Muscle of arm (tissue), 12 donors: ENCODE measurements around the gene CPNE1. TPM values are rescaled to one million over a fixed set of nuclear protein-coding genes. Genes with fewer than 3 reads are reported as not detected.
A peak's percentile ranks its signal among the peaks of the same experiment; 100 is the strongest.

ENCODE experiments used
- DNase-seq: peaks from one replicate; pipeline ENCODE4 v3.0.0-alpha.2; 2013
- polyA plus RNA-seq, 12 donors: library from polyadenylated mRNA; unstranded; fragments of 120-200 nt; gene quantifications; one replicate each; pipeline ENCODE4 v1.2.1, GENCODE V29; 2013; ENCODE audit not compliant: insufficient read length in 12 of 12

Gene CPNE1
- polyA plus RNA-seq, 12 donors = 81.7 to 209 (median 124) TPM; not detected in 1

- no peak for DNase-seq
Observed at GRCh38 chr20:35625584-35626385, 38.9 kb downstream of the CPNE1 start.

GRCh38 chr20:35621560-35621946 is 43.1 kb downstream of the CPNE1 start:
- no peak for DNase-seq

GRCh38 chr20:35620818-35621559 is 43.7 kb downstream of the CPNE1 start:
- no peak for DNase-seq

GRCh38 chr20:35619196-35620095 is 45.3 kb downstream of the CPNE1 start:
- DNase-seq = peak; percentile 90

GRCh38 chr20:35618263-35619131 is 46.2 kb downstream of the CPNE1 start:
- DNase-seq = peak; percentile 24

- DNase-seq = peak; percentile 72
Observed at GRCh38 chr20:35617397-35618262, 47.1 kb downstream of the CPNE1 start.

GRCh38 chr20:35616465-35617396 is 48.0 kb downstream of the CPNE1 start:
- DNase-seq = peak; percentile 76

- DNase-seq = peak; percentile 91
Observed at GRCh38 chr20:35615667-35616464, 48.8 kb downstream of the CPNE1 start, which contains the start of gene SPAG4. Gene SPAG4 (plus strand): TSS chr20:35615829. CDS start chr20:35616004, 175 bp downstream.

- DNase-seq = no peak
Observed at GRCh38 chr20:35611482-35611881, 53.2 kb downstream of the CPNE1 start.

GRCh38 chr20:35610833-35611427 is 53.8 kb downstream of the CPNE1 start:
- no peak for DNase-seq

- DNase-seq = no peak
Observed at GRCh38 chr20:35607003-35607735, 57.5 kb downstream of the CPNE1 start.

- no peak for DNase-seq
Observed at GRCh38 chr20:35606127-35606526, 58.6 kb downstream of the CPNE1 start.

- no peak for DNase-seq
Observed at GRCh38 chr20:35604449-35604747, 60.3 kb downstream of the CPNE1 start.

GRCh38 chr20:35603695-35604448 is 60.8 kb downstream of the CPNE1 start:
- no peak for DNase-seq

- DNase-seq = no peak
Observed at GRCh38 chr20:35602851-35603495, 61.7 kb downstream of the CPNE1 start.

GRCh38 chr20:35601990-35602389 is 62.7 kb downstream of the CPNE1 start:
- DNase-seq = no peak
